Activated T-cell treated with anti-CD3 and anti-CD28 coated beads for 48 hours (primary cell): Measurements from ENCODE around the gene SCEL.
"Not testable (repeated sequence)": the region's sequence is repeated elsewhere in the genome, so short reads cannot be mapped to it uniquely, and the experiment has no call there.

ENCODE experiments used
- DNase-seq: peaks from one replicate; pipeline ENCODE4 v3.0.0-alpha.2; 2020; ENCODE audit warnings: low read depth

The SCEL gene

DNA sequence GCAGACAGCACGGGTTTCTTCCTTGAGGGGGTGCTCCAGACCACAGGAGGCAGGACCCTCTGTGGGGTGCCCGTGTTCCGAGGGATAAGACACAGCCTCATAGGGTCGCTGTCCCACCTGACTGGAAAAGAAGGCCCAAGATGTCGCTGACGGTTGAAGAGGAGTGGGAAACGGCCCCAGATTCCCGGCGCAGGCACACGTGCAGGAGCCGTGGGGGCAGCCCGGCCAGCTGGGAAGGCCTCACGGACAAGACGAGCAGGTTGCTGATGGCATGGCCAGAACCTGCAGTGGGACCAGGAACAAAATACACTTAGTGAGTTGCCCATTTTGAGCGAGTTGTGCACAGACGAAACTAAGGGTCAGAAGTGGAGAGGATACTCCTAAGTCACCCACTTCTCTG lies 126.8 kb downstream of the SCEL start:
- DNase-seq, result not testable (repeated sequence)

DNA sequence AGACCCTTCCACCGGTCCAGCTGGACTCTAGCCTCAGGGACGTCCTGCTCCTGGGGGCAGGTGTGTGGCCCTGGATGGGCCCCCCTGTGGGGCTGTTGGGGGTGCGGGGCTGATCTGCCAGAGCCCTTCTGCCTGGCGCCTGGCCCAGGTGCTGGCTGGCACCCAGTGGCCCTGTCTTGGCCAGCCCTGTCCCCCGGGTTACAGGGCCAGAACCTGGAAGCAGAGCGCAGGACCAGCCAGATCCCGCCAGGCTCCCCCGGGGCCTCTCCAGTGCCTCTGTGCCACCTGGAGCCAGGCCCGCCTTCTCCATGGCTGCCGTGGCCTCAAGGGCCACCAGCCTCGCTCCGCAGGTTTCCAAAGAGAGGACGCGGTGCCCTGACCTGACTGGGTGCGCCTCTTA lies 127.3 kb downstream of the SCEL start:
- DNase-seq, result not testable (repeated sequence)

DNA sequence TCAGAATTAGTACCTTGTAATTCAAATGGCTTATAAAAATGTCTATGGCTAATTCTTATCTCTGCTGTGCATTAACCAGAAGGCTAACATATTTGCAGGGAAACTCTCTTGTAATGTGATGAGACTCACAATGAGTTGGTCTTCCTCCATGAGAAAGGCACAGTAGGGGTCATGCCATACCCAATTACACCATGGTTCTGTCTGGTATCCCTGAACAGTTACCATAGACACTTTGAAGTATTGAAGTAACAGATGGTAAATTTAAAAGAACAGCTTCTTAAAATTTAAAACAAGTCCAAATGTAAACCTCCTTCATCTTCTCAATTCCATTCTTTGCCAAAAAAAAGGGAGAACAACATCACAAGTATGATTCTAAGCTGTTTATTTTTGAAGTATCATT lies 139.3 kb downstream of the SCEL start:
- DNase-seq, result no peak

DNA sequence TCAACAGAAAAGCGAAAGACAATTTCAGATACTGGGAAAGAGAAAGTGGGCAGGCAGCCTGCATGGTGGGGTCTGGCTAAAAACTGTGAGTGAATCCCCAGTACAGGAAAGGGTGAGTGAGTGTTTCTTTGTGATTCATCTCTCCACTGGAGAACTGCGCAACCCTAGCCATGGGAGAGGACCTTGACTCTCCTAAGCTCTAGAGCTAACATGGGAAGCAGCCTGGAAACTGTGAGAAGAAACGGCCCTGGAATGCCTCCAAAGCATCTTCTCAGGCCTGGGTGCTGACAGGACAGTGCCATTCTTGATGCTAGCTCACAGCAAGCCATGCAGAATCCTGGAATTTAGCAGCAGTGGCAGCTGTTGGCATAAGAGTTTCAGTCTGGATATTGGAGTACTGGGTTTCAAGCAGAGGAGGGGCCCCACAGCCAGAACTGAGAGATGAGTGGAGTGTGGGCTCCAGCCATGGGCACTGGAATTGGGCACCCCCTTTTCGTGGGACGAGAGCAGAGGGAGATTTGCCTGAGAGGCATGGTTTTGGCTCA lies 143.3 kb downstream of the SCEL start:
- no peak for DNase-seq

DNA sequence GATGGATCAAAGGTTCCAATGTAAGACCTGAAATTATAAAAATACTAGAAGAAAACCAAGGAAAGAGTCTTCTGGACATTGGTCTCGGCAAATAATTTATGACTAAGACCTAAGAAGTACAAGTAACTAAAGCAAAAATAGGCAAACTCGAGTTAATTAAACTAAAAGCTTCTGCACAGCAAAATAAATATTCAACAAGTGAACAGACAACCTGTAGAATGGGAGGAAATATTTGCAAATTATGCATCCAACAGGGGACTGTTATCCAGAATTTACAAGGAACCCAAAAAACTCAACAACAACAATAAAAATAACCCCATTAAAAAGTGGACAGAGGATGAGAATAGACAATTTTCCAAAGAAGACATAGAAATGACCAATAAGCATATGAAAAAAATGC lies 152.3 kb downstream of the SCEL start:
- no peak for DNase-seq

DNA sequence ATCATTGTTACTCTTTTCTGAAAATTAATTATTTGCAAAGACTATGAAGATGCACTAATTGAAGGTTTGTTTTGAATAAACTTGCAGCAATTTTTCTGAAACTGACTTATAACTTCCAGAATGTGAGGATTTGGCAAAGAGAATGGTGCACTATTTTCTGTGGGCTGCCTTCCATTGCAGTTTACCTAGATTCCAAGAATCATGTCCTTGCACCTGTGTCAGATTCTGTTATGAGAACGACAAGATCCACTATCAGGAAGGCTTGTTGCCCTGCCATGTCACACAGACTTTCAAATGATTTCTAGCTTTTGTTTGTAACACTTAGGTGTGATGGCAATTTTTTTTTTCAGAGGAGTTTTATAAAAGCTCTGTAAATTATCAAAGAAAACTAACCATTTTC lies 156.4 kb downstream of the SCEL start:
- no peak for DNase-seq

DNA sequence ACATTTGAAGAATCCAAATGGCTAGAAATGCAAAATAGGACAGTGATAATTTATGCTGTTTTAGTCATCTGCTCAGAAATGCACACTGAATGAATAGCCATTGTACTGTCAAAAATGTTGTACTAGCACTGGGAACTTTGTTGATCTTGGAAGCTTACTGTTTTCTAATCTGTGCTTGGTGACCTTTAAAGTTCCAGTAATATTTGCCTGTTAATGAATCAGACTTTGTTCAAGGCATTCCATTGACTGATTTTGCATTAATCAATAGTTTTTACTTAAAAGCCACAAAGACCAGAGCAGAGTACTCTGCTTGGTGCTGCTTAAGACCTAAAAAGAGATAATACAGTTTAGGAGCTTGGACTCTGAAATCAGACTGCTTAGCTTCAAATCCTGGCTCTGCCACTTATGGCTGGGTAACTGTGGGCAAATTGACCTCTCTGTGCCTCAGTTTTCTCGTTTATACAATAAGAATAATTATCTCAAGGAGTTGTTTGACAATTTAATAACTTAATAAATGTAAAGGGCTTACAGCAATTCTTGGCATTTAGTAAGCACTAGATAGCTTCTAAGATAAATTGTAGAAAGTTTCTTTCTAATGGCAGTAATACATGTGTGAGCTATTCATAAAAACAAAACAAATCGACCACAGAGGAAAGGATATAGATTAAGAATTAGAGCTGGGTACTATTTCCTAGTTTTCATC lies 157.4 kb downstream of the SCEL start:
- no peak for DNase-seq

DNA sequence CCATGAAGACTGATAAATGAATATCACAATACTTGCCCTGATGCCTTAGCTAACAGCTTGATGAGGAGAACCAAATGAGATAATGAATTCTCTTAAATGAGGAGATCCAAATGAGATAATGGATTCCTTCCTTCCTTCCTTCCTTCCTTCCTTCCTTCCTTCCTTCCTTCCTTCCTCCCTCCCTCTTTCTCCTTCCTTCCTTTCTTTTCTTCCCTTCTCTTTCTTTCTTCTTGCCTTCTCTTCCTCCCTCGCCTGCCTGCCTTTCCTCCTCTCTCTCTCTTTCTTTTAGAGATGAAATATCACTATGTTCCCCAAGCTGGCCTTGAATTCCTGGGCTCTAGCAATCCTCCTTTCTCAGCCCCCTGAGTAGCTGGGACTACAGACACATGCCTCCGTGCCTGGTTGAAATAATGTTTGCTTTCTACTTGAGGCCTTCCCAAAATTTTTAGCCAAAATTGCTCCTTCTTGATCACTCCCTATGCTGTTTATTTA lies 158.0 kb downstream of the SCEL start:
- no peak for DNase-seq
